Colonic mucosa (tissue), 4 donors: ENCODE results near the gene ETV3. TPM values are rescaled to one million over a fixed set of nuclear protein-coding genes. Genes with fewer than 3 reads are reported as not detected.

Experiments used
- DNase-seq: peaks from one replicate; pipeline ENCODE4 v3.0.0-alpha.2; 2020
- H3K27ac ChIP-seq: fragments of 200-600 bp; one replicate; pipeline ENCODE4 v1.8.0; 2021
- H3K27me3 ChIP-seq: fragments of 200-600 bp; one replicate; pipeline ENCODE4 v1.8.0; 2021
- H3K36me3 ChIP-seq: fragments of 200-600 bp; one replicate; pipeline ENCODE4 v1.8.0; 2021
- H3K4me1 ChIP-seq: fragments of 200-600 bp; one replicate; pipeline ENCODE4 v1.8.0; 2021; ENCODE audit warnings: mild to moderate bottlenecking
- H3K4me3 ChIP-seq: fragments of 200-600 bp; one replicate; pipeline ENCODE4 v1.8.0; 2021
- H3K9ac ChIP-seq, 2 donors: one replicate each; pipeline ENCODE4 v1.7.0; 2013; ENCODE audit warnings: control low read depth in 2 of 2, low read depth in 2 of 2, low read length in 2 of 2
- H3K9me3 ChIP-seq: fragments of 200-600 bp; one replicate; pipeline ENCODE4 v1.8.0; 2021
- intact Hi-C: fragments of 100-400 bp; cut with DNase I; formaldehyde crosslinking; loops from one replicate; pipeline ENCODE4 v1.14.1; 2022
- total RNA-seq, 2 donors: library from RNA; stranded (reverse); fragmentation: NEBNext Ultra II Directional in 1 of 2; extraction: Animal tissue kit (Norgen Biotek cat#: 25700) in 1 of 2; gene quantifications; one replicate each; pipeline ENCODE4 v1.2.1, GENCODE V29; 2021
- TF ChIP-seq, protein P1 (sequence below): fragments of 200-600 bp; IDR thresholded peaks from one replicate; pipeline ENCODE4 v1.8.0; 2022; ENCODE audit warnings: antibody characterized with exemption, mild to moderate bottlenecking
- donor health status: healthy.
- donor health status: DM: no; HTN: no; CAD: no.
- donor health status: DM: no; HTN: no; CAD: no.

ETV3 gene
- total RNA-seq, 2 donors from 2014 or later: 20.7 to 38.7 TPM

DNA sequence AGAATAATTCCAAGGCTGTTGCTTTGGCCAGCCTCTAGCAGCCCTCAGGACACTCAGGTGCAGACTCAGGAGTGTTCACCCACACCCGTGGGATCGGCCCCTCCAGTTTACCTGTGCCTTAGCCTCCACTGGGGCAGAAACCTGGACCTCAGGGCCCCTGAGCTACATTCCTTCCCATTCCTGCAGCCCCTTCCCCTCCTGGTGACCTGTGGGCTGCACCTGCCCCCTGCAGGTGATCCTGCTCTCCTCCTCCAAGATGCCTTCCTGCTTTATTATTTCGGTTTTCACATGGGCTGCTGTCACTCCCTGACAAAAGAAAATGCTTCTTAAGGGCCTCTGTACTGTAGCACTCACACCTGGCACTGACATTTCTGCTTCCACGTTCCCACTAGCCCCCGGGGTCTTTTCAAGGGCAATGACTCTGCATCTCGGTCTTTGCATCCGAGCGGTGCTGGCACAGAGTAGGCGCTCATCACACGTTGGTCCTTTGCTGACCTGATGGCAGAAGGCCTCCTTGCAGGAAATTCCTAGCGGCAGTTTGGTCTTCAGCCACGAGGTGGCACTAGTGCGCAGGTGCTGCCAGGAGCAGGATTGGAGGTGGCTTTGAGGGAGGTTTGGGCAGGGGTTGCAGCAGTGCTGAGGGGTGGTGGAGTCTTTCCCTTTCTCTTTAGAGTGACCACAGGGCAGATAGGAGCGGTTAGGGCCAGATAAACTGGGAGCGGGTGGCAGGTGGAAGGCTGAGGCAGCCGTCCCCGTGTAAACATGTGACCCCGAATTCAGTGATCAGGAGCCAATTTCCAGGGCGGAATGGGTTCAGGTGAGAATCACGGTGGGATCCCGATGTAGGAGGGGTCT, 25.3 kb upstream of the ETV3 start:
- Histone ChIP-seq H3K9ac (no peak overlapping the region), H3K4me3 (no peak overlapping the region), H3K9me3 (no peaks in the 10 kb centered on the region), H3K36me3 (no peaks in the 10 kb centered on the region), H3K27ac (no peak overlapping the region), H3K27me3 (no peaks in the 10 kb centered on the region), H3K4me1 (no peaks in the 10 kb centered on the region)
- intact Hi-C loops: no loop called here
- DNase-seq: peak; percentile 81
- TF ChIP-seq, protein P1, sequence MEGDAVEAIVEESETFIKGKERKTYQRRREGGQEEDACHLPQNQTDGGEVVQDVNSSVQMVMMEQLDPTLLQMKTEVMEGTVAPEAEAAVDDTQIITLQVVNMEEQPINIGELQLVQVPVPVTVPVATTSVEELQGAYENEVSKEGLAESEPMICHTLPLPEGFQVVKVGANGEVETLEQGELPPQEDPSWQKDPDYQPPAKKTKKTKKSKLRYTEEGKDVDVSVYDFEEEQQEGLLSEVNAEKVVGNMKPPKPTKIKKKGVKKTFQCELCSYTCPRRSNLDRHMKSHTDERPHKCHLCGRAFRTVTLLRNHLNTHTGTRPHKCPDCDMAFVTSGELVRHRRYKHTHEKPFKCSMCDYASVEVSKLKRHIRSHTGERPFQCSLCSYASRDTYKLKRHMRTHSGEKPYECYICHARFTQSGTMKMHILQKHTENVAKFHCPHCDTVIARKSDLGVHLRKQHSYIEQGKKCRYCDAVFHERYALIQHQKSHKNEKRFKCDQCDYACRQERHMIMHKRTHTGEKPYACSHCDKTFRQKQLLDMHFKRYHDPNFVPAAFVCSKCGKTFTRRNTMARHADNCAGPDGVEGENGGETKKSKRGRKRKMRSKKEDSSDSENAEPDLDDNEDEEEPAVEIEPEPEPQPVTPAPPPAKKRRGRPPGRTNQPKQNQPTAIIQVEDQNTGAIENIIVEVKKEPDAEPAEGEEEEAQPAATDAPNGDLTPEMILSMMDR: peak; percentile 96

DNA sequence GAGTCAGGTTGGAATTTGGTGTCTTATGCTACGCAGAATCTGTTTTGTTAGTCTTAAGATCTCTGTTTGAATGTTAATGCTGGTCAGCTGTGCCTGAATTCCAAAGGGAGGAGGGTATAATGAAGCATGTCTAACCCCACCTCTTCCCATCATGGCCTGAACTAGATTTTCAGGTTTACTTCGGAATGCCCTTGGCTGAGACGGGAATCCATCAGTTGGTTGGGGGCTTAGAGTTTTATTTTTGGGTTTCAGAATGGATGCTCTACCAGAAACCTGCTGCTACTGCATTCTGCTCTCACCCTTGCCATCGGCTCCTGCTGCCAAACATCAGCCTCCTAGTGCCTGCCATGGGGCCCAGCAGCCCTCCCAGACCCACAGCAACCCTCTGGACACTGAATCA, 24.1 kb upstream of the ETV3 start:
- intact Hi-C loops: no loop called here
- H3K27me3 ChIP-seq: no peaks in the 10 kb centered on the region
- H3K4me3 ChIP-seq: no peak overlapping the region
- H3K4me1 ChIP-seq: no peaks in the 10 kb centered on the region
- H3K36me3 ChIP-seq: no peaks in the 10 kb centered on the region
- no peak for DNase-seq
- H3K9ac ChIP-seq: no peak overlapping the region
- TF ChIP-seq, protein P1: no peak
- H3K9me3 ChIP-seq: no peaks in the 10 kb centered on the region
- no peak overlapping the region for H3K27ac ChIP-seq

DNA sequence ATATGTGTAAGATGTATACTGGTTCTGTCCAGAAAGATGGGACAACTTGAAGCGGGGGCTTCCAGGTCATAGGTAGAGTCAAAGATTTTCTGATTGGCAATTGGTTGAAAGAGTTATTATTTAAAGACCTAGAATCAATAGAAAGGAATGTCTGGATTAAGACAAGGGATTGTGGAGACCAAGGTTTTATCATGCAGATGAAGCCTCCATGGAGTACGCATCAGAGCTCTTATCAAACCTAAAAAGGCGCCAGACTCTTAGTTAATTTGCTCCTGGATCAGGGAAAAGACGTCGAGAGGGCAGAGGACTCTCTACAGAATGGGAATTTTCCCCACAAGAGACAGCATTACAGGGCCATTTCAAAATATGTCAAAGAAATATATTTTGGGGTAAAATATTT, 23.7 kb upstream of the ETV3 start:
- no peak overlapping the region for H3K9ac ChIP-seq
- TF ChIP-seq, protein P1: no peak
- no peak overlapping the region for H3K27ac ChIP-seq
- intact Hi-C loops: no loop called here
- no peaks in the 10 kb centered on the region for H3K9me3 ChIP-seq
- H3K27me3 ChIP-seq: no peaks in the 10 kb centered on the region
- H3K4me3 ChIP-seq: no peak overlapping the region
- no peaks in the 10 kb centered on the region for H3K4me1 ChIP-seq
- no peaks in the 10 kb centered on the region for H3K36me3 ChIP-seq
- no peak for DNase-seq

DNA sequence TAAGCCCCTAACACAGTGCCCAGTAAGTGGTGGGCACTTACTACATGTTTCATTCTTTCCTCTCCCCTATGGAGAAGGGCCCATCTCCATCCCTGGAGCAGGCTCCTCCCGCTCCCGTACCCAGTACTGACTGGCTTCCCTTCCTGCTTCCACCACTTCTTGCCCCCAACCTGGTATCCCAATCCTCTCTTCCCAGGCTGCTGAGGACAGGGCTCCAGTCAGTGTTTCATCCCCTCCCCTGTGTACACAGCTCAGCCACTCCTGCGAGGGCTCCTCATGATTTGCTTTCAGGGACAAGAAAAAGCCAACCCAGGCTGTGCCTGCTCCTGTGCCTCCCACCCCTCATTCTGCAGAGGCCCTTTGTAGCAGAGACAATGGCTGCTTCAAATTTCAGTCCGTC, 20.8 kb upstream of the ETV3 start:
- no peak for DNase-seq
- Histone ChIP-seq H3K27ac (no peak overlapping the region), H3K9me3 (no peaks in the 10 kb centered on the region), H3K36me3 (no peaks in the 10 kb centered on the region), H3K4me1 (peaks cover 12% of the 10 kb centered on the region), H3K9ac (no peak overlapping the region), H3K4me3 (no peak overlapping the region), H3K27me3 (peaks cover 7% of the 10 kb centered on the region)
- intact Hi-C loops: no loop called here
- TF ChIP-seq, protein P1: no peak

DNA sequence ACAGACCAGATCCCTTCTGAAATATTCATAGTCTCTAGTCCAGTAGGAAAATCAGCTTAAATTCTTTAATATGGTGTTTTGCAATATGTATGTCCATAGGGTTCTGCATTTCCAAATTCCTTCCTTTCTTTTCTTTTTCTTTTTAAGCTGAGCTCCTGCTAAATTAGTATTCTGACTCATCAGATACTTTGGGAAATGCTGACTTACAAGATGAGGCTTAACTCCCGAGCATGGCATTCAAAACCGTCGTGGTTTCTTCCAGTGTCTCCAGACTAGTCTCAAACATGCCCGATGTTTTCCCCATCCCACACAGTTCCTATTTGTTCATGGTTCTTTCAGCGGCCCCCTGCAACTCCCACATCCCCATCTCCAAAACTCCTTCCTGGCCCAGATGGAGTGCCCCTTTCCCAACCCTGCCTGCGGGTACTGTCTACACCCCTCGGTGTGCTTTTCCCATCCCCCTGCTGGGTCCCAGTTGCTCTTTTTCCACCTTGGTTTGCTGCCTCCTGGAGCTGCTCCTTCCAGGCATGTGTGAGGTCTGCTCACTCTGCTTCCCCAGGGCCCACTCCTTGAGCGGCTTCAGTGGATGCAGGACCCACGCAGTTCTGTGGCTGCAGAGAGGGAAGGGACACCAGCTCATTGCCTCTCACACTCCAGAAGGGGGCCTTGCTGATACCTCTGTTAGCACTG, 19.5 kb upstream of the ETV3 start:
- no peak overlapping the region for H3K9ac ChIP-seq
- H3K27ac ChIP-seq: no peak overlapping the region
- TF ChIP-seq, protein P1: no peak
- intact Hi-C loops: no loop called here
- no peak overlapping the region for H3K4me3 ChIP-seq
- DNase-seq: no peak
- no peaks in the 10 kb centered on the region for H3K9me3 ChIP-seq
- no peaks in the 10 kb centered on the region for H3K36me3 ChIP-seq
- peaks cover 7% of the 10 kb centered on the region for H3K27me3 ChIP-seq
- peaks cover 12% of the 10 kb centered on the region for H3K4me1 ChIP-seq
